Measurements from ENCODE around the gene HOXC10. TPM values are rescaled to one million over a fixed set of nuclear protein-coding genes. Genes with fewer than 3 reads are reported as not detected.

HOXC10 gene
- total and polyA plus RNA-seq, 2 of the 8 experiments (the other 6 are each of a cell fraction or from before 2014, with no cell fraction given): not detected

GRCh38 chr12:54005531-54005852, 20.5 kb downstream of the HOXC10 start:
- Histone ChIP-seq H3K23me2 (ENCODE audit: low read depth, low read length) (no peaks in the 10 kb centered on the region), H3K4me1 (replicated peaks in 1 of 4; ENCODE audit: control insufficient read depth in 3 of 4, insufficient read depth in 4 of 4, low read length in 3 of 4) (peaks cover 0 to 4% (median 0%) of the 10 kb centered on the region in 4 experiments; a peak in 3 of 7 replicates), H3K4me2 (ENCODE audit: insufficient read depth in 1 of 2, low read depth in 2 of 2, low read length in 2 of 2) (no peak overlapping the region), H4K20me1 (replicated peaks in 1 of 2; ENCODE audit: control insufficient read depth in 1 of 2, insufficient read depth in 2 of 2, low read length in 2 of 2) (peaks cover 0 to 35% of the 10 kb centered on the region in 2 experiments), H3K4ac (replicated peaks; ENCODE audit: insufficient read length, low read depth, low read length) (no peak overlapping the region), H3K18ac (ENCODE audit: extremely low read depth, low read length) (no peak overlapping the region; the same call in 1 of the 2 replicates), H3K56ac (replicated peaks; ENCODE audit: insufficient read length, low read depth, low read length) (no peak overlapping the region), H4K5ac (ENCODE audit: insufficient read length, low read depth, low read length) (no peak overlapping the region), H2AK5ac (ENCODE audit: low read depth, low read length) (no peak overlapping the region), H3K4me3 (ENCODE audit: extremely low read depth in 1 of 4, insufficient read depth in 2 of 4, low read depth in 3 of 4, low read length in 4 of 4) (no peak overlapping the region), H2BK12ac (ENCODE audit: low read depth, low read length) (no peak overlapping the region), H2BK20ac (ENCODE audit: low read length) (no peak overlapping the region), H4K91ac (replicated peaks; ENCODE audit: insufficient read length, low read length) (no peak overlapping the region), H2AFZ (ENCODE audit: low read length) (no peak overlapping the region), H3K36me3 (ENCODE audit: control insufficient read depth in 2 of 4, insufficient read depth in 4 of 4, low read length in 3 of 4) (peaks cover 0 to 2% (median 0%) of the 10 kb centered on the region in 4 experiments; a peak in 1 of 8 replicates), H3K27ac (ENCODE audit: low read depth, low read length) (no peak overlapping the region), H3K27me3 (replicated peaks in 1 of 4; ENCODE audit: control insufficient read depth in 3 of 4, extremely low read depth in 1 of 4, insufficient read depth in 3 of 4, low read length in 3 of 4) (peaks cover 97 to 100% (median 100%) of the 10 kb centered on the region in 4 experiments), H3K9me3 (ENCODE audit: insufficient read depth in 2 of 2, low read depth in 1 of 2, low read length in 1 of 2) (no peaks in the 10 kb centered on the region), H2BK120ac (replicated peaks; ENCODE audit: low read depth, low read length) (no peak overlapping the region), H2BK15ac (ENCODE audit: low read length) (no peak overlapping the region), H2BK5ac (ENCODE audit: low read depth, low read length) (no peak overlapping the region), H4K8ac (ENCODE audit: extremely low read depth, insufficient read depth, low read length) (no peak overlapping the region), H3K79me1 (ENCODE audit: low read depth, low read length) (no peaks in the 10 kb centered on the region), H3K23ac (ENCODE audit: insufficient read length) (no peak overlapping the region), H3K79me2 (ENCODE audit: control insufficient read depth in 1 of 2, insufficient read depth in 2 of 2, low read length in 2 of 2) (no peaks in the 10 kb centered on the region), H3K14ac (ENCODE audit: insufficient read length) (no peak overlapping the region), H3K9ac (replicated peaks in 1 of 4; ENCODE audit: extremely low read depth in 1 of 4, low read depth in 3 of 4, low read length in 3 of 4) (no peak overlapping the region)
- FAIRE-seq (no peak), DNase-seq (ENCODE audit: low read depth in 1 of 2, low spot score in 2 of 2) (no peak)
- 13% methylated on average over 26 of the region's 26 CpGs; no CpG with 5 or more reads in 1 of the 2 experiments for WGBS, 2 experiments (ENCODE audit: extremely low coverage in 1 of 2, insufficient coverage in 1 of 2, insufficient read length in 1 of 2, insufficient replicate concordance in 2 of 2, low coverage in 1 of 2, low lambda C conversion rate in 2 of 2, missing lambda C conversion rate in 1 of 2)
- ChIA-PET CTCF (ENCODE audit: partially characterized antibody) (interaction anchor here (0.6 to 11.3 kb wide), 25 partner anchors 9 to 374 kb away, joined by 3 to 172 read pairs (median 5); partner anchors contain the start of genes HOXC10, HOXC4, HOXC5 and HOXC6), POLR2A (ENCODE audit: partially characterized antibody) (interaction anchor here (1.0 kb wide), 1 partner anchor 21 kb away, joined by 3 read pairs; no protein-coding TSS in a partner anchor)
- TF ChIP-seq RNF2 (IDR thresholded peaks at IDR 0.05; ENCODE audit: borderline replicate concordance, low read depth, low read length, missing control alignments, poor library complexity, severe bottlenecking) (peak; percentile 6), CBX8 (IDR thresholded peaks at IDR 0.05; ENCODE audit: borderline replicate concordance, low read depth, low read length) (peak; percentile 84; the same call in 1 of the 2 replicates), TAF1 (IDR thresholded peaks at IDR 0.05; ENCODE audit: low read depth, low read length) (no peak), CBX5 (IDR thresholded peaks at IDR 0.05; ENCODE audit: low read depth, low read length) (no peak)
